ENCODE data around the gene DGKI.

Gene DGKI

DNA sequence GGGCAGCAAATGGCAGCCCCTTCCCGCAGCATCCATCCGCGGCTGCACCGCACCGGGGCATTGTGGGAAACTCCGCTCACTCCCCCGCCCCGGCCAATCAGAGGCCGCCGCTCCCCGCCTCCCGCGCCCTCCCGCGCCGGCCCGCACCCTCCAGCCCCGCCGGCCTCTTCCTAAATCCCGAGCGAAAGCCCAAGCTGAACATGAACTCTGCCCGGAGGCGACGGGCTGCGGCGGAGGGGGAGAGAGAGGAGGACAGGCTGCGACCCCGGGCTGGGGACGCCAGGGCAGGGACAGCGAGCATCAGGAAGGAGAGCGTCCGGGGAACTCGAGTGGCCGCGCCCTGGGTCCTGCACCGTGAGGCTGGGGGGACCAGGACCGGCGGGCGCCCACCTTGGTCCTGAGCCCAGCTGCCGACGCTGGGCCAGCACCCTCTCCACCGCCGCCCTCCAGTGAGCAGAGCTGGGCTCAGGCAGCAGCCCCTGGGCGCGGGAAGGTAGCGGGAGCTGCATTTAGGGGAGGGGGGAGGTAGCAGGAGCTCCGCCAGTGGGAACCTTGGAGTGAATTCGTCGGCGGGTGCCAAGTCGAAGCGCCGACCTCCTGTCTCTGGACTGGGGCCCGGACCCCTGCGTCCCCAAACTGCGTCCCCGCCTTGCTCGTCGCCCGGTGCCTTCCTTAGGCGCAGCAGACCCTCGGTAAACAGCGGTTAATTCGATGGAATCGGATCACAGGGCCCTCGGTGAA is at the start of gene DGKI:
DGKI (minus strand) TSS at position 148 of the 741 bp plus-strand sequence.
- DNase-seq (ENCODE audit: low read depth, low spot score): no peak

GRCh38 chr7:137895301-137896221 is 48.8 kb upstream of the DGKI start:
- DNase-seq (ENCODE audit: low read depth, low spot score): no peak

- DNase-seq (ENCODE audit: low read depth, low spot score): no peak
Observed at GRCh38 chr7:137893143-137893742, 46.5 kb upstream of the DGKI start.

GRCh38 chr7:137891016-137891655 is 44.4 kb upstream of the DGKI start:
- DNase-seq (ENCODE audit: low read depth, low spot score): no peak

GRCh38 chr7:137890449-137890921 is 43.7 kb upstream of the DGKI start:
- DNase-seq (ENCODE audit: low read depth, low spot score): no peak

- no peak for DNase-seq (ENCODE audit: low read depth, low spot score)
Observed at GRCh38 chr7:137888241-137888640, 41.5 kb upstream of the DGKI start.

DNA sequence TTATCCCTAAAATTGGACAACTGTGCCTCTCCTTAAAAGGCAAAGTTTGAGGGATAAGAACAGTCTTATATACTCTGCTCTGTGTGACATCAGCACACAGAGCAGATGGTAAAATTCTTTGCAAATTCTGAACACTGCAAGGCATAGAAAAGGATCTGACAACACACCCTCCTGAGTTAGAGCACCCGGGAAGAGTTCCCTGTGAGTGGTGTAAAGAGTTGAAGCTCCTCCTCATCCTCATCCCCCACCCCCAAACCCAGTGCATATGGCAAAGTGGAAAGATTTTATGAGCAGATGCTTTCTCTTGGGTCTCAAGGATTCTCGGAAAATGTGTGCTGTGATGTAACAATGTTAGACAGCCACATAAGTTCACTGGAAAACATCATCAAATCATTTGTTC is 40.0 kb upstream of the DGKI start:
- DNase-seq (ENCODE audit: low read depth, low spot score): no peak

GRCh38 chr7:137886281-137886680 is 39.5 kb upstream of the DGKI start:
- no peak for DNase-seq (ENCODE audit: low read depth, low spot score)

- DNase-seq (ENCODE audit: low read depth, low spot score): no peak
Observed at GRCh38 chr7:137885678-137886077, 38.9 kb upstream of the DGKI start.

DNA sequence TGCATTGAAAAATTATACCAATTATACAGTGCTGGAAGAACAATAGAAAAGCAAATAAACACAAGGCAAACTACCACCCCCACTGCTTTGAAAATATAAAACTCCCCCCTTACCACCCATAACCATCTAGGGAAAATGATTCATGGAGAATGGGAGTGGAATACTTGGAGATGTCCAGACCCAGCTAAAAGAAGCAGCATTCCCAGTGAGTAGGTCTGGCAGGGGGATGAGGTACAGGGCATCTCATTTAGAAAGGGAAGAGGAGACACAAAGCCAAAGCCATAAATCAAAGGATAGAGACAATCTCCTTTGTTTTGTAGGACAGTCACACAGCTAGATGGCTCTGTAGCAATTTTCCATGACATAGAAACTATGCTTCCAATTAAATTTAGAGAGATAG is 36.0 kb upstream of the DGKI start:
- no peak for DNase-seq (ENCODE audit: low read depth, low spot score)

GRCh38 chr7:137882261-137882668 is 35.5 kb upstream of the DGKI start:
- DNase-seq (ENCODE audit: low read depth, low spot score): no peak

- no peak for DNase-seq (ENCODE audit: low read depth, low spot score)
Observed at GRCh38 chr7:137881607-137882260, 35.0 kb upstream of the DGKI start.

DNA sequence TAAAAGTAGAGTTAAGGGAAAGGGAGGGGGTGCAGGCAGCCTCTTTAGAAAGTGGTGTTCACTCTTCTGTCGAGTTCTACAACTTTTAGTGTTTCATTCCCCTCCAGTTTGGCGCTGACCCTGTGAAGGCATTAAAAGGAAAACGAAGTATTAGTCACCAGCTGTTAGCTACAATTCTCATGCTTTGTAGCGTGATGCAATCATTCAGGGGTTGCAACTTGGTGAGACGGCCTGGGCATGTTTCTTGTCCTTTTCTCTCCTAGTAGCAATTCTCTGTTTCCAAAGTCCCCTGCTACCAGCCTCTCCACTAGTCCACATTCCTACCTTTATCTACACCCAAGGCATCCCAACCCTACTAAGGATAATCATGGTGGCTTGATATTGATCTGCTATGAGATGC is 33.7 kb upstream of the DGKI start:
- no peak for DNase-seq (ENCODE audit: low read depth, low spot score)

DNA sequence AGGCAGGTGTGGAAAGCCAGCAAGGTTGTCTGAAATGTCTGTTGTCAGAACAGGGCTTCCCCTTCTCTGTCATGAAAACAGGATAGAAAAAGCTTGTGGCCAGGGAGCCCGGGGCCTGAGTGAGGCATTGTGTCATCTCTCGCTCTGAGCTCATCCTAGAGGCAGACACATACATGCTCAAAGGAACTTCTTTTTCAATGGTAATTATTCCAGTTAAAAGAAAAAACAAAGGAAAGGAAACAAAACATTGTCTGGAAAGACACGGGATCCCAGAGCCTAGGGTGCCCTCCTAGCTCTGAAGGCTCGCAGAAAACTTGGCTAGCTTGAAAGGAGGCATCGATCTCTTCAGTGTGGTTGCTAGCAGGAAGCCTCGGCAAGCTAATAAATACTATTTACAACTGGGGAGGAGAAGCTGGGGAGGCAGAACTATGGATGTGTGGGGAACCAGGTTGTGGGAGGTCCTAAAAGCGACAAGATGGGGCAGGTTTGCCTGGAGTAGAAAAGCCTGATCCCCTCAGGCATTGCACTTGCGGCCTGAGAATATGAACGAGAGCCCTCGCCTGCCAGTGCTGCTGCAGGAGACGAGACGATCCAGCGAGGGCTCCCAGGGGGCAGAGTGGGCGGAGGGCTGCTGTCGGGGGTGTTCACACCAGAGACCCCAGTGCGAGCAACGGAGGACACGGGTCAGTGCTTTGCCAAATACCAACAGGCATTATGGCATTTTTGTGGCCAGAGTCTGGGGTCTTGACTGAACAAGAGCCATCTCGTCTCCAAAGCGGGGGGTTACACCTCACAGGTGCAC is 32.8 kb upstream of the DGKI start:
- DNase-seq (ENCODE audit: low read depth, low spot score): no peak

DNA sequence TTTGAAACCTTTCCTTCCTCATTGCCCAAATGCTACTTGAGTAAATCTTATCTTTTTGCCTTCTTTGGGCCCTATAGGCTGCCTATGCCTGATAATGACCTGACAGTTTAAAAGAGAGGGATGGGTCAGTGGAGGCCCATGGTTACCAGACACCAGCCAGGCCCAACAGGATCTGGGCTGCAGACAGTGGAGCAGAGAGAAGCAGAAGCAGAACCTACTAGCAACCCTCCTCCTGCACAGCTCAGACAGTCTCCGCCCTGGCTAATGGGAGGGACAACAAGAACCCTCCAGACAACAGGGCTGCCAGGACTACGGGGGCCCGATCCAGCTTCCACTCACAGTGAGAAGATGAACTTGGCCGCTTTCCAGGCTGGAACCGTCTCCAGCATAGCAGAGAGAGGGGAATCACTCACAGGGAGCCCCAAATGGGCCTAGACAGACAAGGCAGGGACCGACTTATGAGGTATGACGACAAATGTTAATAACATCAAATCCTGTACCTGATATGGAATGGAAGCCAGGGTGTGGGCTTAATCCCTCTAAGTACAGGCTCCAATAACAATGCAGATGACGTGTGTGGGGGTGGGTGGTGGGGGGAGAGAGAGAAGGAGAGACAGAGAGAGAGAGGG is 31.7 kb upstream of the DGKI start:
- no peak for DNase-seq (ENCODE audit: low read depth, low spot score)

DNA sequence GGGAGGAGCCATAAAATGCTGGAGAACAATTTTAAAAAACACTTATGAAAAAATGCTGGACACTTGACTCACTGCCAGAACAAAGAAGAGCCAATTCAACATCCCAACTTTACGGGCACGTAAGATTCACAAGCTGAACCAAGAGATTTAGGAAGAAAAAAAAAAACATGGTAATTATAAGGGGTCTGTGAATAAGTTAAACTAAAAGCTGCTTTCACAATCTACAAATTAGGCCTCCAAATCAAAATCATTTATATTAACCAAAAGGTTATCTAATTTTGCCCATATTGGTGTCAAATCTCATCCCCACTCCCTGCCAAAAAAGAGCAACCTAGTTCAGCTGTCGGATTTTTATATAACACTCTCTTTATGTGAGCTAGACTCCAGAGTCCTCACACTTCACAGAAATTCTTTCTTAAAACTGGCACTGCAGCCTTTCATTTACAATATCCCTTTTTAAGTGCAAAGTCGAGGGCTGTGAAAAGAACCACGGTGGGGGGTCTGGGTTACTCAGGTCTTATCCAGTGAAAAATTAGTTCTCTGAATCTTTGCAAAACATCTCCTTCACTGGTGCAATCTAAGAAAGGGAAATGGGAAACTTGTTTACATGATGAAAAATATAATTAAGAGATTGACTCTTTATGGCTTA is 30.4 kb upstream of the DGKI start:
- DNase-seq (ENCODE audit: low read depth, low spot score): no peak

DNA sequence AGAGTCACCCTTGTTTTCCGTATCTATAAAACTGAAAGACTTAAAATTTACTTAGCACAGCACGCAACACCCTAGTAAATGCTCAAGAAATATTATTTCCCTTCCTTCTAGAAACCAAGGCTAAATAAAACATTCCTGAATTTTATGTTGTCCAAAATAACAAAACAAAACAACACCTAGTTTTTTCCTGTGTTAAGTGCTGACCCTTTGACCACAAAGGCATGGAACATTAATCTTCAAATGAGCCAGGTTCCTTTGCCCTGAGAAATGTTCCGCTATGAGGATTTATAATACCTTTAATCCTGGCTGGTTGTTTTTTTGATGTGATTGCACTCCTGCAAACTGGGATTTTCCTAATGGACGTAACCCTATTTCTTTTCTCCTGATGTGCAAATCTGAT is 29.0 kb upstream of the DGKI start:
- no peak for DNase-seq (ENCODE audit: low read depth, low spot score)

DNA sequence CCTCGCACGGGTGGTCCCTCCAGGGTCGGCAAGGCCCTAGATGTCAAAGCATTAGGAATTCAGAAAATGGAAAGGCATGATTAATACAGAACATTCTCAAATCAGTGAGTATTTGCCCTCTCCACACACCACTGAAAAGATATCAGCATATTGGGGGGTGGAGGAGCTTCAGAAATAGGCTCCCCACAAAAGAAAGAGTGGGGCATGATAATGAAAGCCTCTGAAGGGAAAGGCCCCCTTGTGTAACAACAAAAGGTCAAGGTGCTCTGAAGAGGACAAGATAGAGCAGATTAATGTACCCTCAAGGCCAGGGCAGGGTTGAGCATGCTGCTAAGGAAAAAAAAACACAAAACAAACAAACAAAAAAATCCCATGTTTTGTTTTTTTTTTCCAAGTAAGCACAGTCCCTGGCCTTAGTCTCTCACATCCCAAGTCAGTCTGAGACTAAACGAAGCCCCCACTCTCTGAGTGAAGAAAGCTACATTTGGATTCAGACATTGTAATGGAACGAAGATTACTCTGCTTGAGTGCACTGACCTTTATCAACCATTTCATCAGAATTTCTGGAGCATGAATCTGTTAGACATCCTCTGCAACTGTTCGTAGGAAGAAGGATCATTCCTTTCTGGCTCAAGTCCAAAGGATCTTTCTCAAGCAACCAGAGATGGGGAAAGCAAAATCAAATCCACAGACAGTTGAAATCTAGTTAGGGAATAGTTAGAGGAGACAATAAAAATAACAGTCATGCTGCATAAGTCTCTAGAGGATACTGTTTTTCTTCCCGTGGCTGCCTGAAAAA is 27.4 kb upstream of the DGKI start:
- DNase-seq (ENCODE audit: low read depth, low spot score): no peak

DNA sequence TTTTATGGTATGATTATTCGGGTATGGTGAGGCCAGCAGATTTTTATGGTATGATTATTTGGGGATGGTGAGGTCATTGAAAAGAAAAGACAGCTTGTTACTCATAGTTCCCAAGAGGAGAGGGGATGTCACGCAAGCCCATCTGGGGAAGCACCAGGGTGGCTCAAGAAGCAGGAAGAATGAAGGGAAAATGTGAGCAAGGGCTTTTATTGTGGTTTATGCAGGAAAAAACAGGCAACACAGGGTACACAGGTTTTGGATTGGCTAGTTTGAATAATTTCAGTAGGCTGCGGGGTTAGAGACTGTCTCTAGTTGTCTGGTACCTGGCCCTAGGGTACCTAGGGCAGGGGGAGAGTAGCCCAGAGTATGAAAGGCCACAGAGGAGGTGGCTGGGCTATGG is 26.8 kb upstream of the DGKI start:
- no peak for DNase-seq (ENCODE audit: low read depth, low spot score)
